Measurements from ENCODE around the gene NUP98. TPM values are rescaled to one million over a fixed set of nuclear protein-coding genes. Genes with fewer than 3 reads are reported as not detected.
A peak's percentile ranks its signal among the peaks of the same experiment; 100 is the strongest.
"Not testable (repeated sequence)": the region's sequence is repeated elsewhere in the genome, so short reads cannot be mapped to it uniquely, and the experiment has no call there.

NUP98 gene
- total RNA-seq, 1 donor from 2014 or later = 40.4 TPM

GRCh38 chr11:3830088-3830487 lies 32.7 kb upstream of the NUP98 start:
- intact Hi-C loops (cut with DNase I) = no loop called here
- ATAC-seq (no peak), DNase-seq (ENCODE audit: missing footprints) (no peak)

DNA sequence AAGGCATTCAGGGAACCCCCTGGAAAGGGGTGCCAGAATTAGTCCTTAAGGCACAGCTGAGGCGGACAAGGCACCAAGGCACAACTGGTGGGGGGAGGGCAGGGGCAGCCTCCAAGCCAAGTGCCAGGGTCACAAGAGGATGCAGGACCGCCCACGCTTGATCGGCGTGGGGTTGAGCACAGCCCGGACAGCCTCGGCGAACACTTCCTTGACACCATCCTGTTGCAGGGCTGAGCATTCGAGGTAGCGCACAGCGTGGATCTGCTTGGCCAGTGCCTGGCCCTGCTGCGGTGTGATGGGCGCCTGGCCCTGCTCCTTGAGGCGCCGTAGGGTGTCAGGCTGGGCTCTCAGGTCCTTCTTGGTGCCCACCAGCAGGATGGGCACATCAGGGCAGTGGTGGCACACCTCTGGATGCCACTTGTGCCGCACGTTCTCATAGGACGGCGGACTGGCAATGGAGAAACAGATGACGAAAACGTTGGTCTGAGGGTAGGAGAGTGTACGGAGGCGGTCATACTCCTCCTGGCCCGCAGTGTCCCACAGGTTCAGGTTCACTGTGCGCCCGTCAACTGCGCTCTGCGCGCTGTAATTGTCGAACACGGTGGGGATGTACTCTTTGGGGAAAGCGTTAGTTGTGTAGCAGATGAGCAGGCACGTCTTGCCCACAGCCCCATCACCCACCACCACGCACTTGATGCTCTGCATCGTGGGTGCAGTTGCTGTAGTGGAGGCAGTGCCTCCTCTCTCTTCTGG lies 30.3 kb upstream of the NUP98 start:
- DNase-seq (ENCODE audit: missing footprints) (no peak), ATAC-seq (no peak)
- intact Hi-C loops (cut with DNase I) = no loop called here

- intact Hi-C loops (cut with DNase I) = no loop called here
- DNase-seq (ENCODE audit: missing footprints) (no peak), ATAC-seq (no peak)
These were observed 29.4 kb upstream of the NUP98 start for GRCh38 chr11:3826721-3827120.

DNA sequence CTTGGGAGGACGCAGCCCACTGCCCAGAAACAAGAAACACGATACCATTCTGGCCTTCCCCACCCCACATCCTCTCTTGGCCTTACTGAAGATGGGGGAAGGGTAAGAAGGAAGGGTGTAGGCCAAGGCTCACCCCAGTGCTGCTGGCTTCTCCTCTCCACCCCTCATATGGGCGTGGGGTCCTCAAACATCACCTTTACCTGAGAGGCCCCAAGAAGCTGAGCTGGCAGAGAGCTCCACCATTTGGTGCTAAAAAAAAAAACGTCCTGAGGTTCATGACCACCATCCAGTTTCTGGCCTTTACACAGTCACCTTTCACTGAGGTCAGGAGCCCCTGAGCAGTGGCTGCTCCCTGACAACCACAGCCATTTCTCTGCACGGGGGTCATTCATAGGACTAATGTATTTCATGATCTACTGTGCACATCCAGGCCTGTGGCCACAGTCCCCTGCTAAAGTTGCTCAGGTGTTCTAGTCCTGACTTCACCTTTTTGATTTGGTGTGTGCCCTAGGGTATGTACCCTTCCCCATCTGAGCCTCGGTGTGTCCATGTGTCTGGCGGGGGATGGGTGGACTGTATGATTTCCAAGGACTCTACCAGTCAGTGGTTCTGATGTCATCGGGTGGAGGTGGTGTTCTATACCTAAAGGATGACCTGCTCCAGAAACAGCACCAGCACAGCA lies 28.3 kb upstream of the NUP98 start:
- intact Hi-C loops (cut with DNase I) = no loop called here
- DNase-seq (ENCODE audit: missing footprints) = no peak
- peak; percentile 29 for ATAC-seq

- intact Hi-C loops (cut with DNase I) = no loop called here
- ATAC-seq (peak; percentile 62), DNase-seq (ENCODE audit: missing footprints) (no peak)
These were observed 27.5 kb upstream of the NUP98 start for GRCh38 chr11:3824714-3825472.

DNA sequence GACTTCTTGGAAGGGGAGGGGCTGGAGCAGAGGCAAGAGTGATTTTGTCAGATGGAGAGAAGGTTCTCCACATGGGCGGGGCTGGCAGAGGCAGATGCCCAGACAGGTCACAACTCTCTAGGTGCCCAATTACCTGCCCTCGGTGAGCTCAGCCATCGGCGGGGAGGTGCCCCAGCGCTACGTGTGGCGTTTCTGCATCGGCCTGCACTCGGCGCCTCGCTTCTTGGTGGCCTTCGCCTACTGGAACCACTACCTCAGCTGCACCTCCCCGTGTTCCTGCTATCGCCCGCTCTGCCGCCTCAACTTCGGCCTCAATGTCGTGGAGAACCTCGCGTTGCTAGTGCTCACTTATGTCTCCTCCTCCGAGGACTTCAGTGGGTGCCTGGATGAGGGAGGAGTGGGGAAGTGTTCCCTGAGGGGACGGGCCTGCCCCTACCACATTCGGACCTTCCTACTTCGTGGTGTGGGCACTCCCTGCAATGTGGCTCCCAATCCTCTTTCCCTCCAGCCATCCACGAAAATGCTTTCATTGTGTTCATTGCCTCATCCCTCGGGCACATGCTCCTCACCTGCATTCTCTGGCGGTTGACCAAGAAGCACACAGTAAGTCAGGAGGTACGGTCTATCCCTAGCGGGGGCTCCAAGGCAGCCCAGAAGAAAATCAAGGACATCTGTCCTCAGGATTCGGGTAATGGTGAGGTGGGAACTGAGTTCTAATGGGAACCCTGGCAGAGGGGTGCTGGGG lies 26.6 kb upstream of the NUP98 start:
- ATAC-seq (no peak), DNase-seq (ENCODE audit: missing footprints) (no peak)
- intact Hi-C loops (cut with DNase I) = no loop called here

- ATAC-seq = no peak
- intact Hi-C loops (cut with DNase I) = no loop called here
- no peak for DNase-seq (ENCODE audit: missing footprints)
These were observed 25.9 kb upstream of the NUP98 start for GRCh38 chr11:3823303-3823702.

DNA sequence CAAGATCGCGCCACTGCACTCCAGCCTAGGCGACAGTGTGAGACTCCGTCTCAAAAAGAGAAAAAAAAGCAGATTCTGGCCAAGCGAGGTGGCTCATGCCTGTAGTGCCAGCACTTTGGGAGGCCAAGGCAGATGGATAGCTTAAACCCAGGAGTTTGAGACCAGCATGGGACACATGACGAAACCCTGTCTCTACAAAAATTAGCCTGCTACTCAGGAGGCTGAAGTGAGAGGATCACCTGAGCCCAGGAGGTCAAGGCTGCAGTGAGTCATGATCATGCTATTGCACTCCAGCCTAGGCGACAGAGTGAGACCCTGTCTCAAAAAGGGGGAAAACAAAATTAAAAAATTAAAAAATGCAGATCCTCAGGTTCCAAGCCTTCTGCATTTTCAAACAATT lies 25.0 kb upstream of the NUP98 start:
- DNase-seq (ENCODE audit: missing footprints) (no peak), ATAC-seq (no peak)
- intact Hi-C loops (cut with DNase I) = no loop called here

DNA sequence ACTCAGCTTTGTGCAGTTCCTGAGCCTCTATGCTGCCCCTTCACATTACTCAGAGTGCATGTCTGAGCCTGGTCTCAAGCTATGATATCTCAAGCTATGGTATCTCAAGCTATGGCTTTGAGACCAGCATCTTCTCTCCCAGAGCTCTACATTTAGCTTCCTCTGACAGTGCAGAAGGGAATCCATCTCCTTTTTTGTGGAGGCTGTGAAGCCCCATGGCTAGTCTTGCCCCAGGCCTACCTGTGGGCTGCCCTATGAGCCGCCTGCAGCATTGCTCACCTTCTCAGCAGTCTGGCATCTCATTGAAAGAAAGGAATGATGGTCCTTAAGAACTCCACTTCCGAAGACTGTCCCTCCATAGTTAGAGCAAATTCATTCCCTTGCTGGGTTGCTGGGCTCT lies 23.6 kb upstream of the NUP98 start:
- ATAC-seq = no peak
- intact Hi-C loops (cut with DNase I) = no loop called here
- DNase-seq (ENCODE audit: missing footprints) = no peak

GRCh38 chr11:3817181-3817800 lies 19.9 kb upstream of the NUP98 start:
- intact Hi-C loops (cut with DNase I) = no loop called here
- ATAC-seq = no peak
- no peak for DNase-seq (ENCODE audit: missing footprints)

DNA sequence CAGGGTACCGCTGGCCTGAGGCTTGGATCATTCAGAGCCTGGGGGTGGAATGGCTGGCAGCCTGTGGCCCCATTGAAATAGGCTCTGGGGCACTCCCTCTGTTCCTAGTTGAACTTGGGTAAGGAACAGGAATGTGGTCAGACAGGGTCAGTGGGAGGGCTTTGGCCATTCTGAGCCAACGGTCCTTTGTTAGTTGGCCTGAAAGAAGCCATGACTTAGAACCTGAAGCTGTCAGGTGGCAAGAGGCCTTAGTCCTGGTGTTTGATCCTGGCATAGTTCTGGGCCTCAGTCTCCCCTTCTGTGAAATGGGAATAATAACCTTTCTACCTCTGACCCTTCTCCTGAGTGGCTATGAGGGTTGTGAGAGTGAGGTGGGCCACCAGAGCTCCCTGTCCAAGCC lies 19.3 kb upstream of the NUP98 start:
- ATAC-seq (no peak), DNase-seq (ENCODE audit: missing footprints) (no peak)
- intact Hi-C loops (cut with DNase I) = no loop called here

DNA sequence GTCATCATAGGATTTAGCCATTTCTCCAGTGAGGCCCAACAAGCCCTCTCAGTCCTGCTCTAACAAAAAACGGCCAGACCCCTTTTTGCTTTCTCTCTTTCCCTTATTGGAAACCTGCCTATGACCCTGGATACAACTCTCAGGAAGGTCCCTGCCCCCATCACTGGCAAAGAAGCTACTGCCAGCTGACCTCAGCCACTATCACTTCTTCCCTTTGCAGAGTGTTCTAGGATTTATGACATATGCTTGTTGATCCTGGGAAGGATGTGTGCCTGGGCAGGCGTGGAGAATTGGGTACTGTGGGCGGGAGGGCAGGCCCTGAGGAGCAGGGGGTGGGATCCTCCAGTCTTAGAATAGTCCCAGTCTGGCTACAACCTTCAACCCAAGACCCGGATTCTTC lies 18.5 kb upstream of the NUP98 start:
- intact Hi-C loops (cut with DNase I) = no loop called here
- ATAC-seq (peak; percentile 53), DNase-seq (ENCODE audit: missing footprints) (no peak)

DNA sequence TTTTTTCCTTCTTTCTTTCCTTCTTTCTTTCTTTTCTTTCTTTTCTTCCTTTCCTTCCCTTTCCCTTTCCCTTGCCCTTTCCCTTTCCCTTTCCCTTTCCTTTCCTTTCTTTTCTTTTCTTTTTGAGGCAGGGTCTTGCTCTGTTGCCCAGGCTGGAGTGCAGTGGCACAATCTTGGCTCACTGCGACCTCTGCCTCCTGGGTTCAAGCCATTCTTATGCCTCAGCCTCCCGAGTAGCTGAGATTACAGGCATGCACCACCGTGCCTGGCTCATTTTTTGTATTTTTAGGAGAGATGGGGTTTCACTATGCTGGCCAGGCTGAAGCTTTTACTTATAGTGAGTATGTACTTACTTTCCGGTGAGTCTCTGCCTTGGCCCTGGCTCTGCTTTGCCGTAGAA lies 17.5 kb upstream of the NUP98 start:
- ATAC-seq; intact Hi-C loops (cut with DNase I); DNase-seq (ENCODE audit: missing footprints): not testable (repeated sequence)

DNA sequence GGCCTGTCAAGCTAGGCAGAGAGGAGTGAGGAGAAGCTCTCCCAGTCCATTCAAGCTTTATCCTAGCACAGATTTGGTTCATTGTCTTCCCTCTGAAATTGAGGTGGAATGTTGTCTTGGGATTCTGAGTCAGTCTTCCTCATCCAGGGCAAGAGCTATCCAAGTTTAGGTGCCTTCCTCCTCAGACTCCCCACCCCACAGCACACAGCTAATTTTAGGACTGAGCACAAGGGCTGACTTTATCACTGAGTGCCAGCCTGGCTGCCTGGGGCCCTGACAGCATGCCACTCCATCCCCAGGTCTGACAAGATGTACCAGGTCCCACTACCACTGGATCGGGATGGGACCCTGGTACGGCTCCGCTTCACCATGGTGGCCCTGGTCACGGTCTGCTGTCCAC lies 13.6 kb upstream of the NUP98 start:
- ATAC-seq = peak; percentile 55
- DNase-seq (ENCODE audit: missing footprints) = no peak
- intact Hi-C loops (cut with DNase I) = no loop called here

DNA sequence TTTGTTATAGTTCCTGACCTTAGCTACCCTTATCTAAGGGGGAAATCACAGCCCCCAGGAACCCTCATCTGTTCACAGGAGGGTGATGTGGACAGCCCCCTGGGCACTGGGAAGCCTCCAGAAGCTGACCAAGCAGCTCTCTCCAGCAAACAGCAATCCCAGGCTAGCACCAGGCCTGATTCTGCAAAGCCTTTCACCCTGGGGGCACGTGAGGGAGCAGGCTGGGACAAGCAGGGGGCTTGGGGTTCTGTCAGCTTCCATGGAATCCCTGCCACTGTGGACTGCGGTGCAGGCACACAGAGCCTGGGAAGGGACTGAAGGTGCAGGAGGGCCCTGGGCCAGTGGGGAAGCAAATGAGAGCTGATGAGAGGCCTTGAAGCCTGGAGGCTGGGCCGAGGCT lies 13.1 kb upstream of the NUP98 start:
- no peak for ATAC-seq
- intact Hi-C loops (cut with DNase I) = no loop called here
- no peak for DNase-seq (ENCODE audit: missing footprints)

DNA sequence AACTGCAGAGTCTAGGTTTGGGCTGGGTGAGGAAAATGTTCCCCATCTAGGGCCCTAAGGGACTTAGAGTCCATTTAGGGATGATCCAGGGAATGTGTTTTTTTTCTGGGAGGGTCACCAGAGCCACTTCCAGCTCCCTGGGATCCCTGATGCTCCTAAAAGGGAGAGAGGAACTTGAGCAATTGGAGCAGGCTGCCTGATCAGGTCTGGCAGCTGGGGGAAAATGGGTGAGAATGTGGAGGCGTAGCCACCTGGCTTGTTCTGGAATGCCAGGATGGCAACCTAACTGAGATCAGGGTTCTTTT lies 12.2 kb upstream of the NUP98 start:
- DNase-seq (ENCODE audit: missing footprints) (no peak), ATAC-seq (no peak)
- intact Hi-C loops (cut with DNase I) = no loop called here

DNA sequence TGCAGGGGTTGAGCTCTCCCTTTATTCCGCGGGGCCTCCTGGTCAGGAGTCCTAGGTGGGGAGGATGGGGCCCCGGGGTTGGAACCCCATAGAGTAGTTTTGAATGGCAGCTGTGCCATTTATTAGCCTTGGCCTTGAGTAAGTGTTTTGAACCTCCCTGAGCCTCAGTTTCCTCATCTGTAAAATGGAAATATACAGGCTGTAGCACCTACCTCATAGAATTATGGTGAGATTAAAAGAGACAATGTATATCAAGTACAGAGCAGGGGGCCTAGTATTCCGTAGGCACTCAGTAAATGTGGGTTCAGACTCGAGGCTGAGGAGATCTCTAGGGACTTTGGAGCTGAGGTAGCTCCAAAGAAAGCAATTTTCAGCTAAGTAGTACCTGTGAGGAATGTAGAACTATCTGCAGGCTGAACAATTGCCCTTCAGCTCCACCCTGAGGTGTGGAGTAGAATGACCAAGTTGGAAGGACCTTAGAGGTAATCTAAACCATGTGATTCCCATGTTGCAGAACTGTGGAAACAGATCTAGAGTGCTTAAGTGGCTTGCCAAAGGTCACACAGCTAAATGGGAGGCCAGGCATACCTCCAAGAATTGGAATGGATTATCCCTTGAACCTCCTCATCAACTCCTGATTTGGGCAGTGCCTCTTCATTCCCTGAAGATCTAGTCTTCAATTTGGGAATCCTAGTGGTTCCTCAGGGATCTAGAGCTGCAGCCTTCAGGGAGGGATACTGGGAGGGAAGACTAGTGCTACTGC lies 11.7 kb upstream of the NUP98 start:
- DNase-seq (ENCODE audit: missing footprints) = no peak
- intact Hi-C loops (cut with DNase I) = no loop called here
- peak; percentile 51 for ATAC-seq

Data from Right ventricle myocardium inferior (tissue), 1 donor.